HG03097 (cell line): ENCODE results near the gene PRR22.
A peak's percentile ranks its signal among the peaks of the same experiment; 100 is the strongest.

ENCODE experiments used
- ATAC-seq: cut with Tn5 transposase; IDR thresholded peaks from one replicate; pipeline ENCODE4 v1.9.1; 2021; ENCODE audit not compliant: unreplicated experiment, low FRiP score

The PRR22 gene

DNA sequence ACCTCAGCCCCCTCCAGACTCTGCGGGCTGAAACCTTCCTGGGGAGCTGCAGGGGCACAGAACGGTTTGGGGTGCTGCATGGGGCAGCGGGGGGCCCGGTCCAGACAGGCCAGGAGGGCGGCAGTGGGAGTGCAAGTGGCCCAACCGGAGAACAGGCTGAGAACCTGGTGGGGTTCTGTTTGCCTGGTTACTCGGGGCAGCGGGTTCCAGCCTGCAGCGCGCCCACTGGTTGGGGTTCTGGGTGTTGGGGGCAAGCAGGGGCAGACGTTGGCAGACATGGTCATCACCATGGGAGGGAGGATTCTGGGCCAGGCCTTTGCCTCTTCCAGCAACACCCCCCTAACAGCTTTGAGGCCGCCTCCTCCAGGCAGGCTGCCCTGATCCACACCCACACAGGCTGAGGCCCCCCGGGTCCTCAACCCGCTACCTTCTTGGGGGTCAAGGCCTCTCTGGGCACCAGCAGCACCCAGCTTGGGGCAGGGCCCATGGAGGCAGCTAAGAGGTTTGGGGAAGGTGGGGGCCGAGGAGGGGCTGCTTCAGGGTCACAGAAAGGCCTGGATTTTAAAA lies at the start of gene PRR22:
Gene PRR22, minus strand, starts transcription at position 166 of the 567 bp plus-strand sequence. Its CDS starts 86 bp downstream, at position 80.
- no peak for ATAC-seq

DNA sequence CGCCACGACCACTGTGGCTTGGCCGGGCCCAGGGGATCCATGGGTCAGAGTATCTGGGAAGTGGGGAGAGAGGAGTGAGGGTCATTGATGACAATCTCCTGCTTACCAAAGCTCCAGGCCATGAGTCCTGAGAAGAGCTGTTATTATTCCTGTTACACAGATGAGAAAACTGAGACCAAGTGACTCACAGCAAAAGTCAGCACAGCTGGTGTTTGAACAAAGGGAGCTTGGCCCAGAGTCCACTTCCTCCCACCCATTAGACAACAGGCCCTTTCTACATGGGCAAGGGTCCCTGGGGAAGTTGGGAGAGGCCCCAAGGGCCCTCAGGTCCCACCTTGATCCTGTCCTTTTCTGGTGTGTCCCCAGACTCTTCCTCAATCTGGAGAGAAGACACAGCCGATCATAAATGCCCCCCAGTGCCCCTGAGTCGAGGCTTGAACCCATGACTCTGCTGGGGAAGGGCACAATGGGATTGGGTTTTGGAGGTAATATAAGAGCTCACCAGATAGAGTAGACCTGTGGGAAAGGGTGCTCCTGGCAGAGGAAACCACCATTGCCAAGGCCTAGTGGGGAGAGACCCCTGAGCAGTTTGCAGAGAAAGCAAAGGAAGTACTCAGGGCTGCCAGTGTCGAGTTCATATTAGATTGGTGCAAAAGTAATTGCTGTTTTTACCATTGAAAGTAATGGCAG lies 48.1 kb upstream of the PRR22 start:
- ATAC-seq = no peak

DNA sequence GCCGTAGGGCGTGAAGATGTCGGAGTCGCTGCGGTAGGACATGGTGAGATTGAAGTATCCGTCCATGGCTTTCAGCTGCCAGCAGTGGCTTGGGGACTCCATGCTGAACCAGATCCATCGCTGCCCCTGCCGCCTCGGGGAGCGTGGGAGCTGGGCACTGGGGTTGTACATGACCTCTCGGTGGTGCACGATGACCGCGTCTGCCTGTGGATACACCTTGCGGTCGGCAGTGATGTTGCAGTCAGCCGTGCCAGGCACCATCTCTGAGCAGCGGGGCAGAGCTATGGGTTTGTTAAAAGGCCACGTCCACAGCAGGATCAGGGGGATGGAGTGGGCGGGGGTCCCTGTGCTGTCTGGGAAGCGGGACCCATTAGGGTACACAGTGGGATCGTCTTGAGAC lies 47.5 kb upstream of the PRR22 start:
- ATAC-seq = no peak

DNA sequence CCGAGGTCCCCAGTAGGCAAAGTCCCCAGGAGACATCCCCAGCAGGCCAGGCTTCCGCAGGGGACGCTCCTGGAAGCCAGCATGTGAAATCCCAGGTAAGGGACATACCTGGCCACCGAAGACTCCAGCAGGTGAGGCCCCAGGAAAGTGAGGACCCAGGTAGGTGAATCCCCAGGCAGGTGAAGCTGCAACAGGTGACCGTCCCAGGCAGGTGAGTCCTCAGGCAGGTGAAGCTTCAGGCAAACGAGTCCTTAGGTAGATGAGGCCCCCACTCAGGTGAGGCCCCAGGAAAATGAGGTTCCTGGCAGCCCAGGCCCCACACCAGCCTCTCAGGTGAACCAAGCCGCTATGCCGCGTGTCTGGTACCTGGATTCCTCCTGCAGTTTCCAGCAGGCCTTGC lies 46.6 kb upstream of the PRR22 start:
- ATAC-seq = no peak

DNA sequence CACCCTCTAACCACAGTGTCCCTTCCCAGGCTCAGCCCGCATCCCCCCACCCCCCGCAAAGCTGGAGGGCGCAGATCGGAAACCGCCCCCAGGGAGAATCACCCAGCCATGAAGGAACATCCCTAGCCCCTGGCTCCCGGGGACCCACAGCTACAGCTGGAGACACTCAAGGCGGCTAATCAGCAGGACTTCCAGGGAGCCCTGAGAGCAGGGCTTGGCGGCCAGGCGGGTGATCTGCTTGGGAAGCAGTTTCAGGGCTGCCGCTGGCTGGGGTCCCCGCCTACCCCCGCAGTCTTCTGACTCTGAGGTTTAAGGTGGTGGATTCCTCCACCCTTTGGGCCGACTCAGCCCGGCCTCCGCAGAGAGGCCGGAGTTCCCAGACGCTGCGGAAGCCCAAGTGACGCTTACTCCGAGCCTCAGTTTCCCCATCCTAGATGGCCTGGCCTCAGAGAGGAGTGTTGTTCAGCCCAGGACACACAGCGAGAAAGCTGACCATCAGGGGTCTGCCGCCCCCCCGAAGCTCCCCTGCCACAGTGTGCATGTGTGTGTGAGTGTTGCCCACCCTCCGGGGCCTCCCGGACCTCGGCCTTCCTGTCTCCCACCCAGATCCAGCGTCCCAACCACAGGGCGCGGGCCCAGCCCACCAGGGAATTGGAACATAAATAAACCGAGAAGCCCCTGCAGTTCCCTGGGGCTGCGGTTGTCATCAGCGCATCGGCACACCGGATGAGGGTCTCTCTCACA lies 45.2 kb upstream of the PRR22 start:
- ATAC-seq = no peak

DNA sequence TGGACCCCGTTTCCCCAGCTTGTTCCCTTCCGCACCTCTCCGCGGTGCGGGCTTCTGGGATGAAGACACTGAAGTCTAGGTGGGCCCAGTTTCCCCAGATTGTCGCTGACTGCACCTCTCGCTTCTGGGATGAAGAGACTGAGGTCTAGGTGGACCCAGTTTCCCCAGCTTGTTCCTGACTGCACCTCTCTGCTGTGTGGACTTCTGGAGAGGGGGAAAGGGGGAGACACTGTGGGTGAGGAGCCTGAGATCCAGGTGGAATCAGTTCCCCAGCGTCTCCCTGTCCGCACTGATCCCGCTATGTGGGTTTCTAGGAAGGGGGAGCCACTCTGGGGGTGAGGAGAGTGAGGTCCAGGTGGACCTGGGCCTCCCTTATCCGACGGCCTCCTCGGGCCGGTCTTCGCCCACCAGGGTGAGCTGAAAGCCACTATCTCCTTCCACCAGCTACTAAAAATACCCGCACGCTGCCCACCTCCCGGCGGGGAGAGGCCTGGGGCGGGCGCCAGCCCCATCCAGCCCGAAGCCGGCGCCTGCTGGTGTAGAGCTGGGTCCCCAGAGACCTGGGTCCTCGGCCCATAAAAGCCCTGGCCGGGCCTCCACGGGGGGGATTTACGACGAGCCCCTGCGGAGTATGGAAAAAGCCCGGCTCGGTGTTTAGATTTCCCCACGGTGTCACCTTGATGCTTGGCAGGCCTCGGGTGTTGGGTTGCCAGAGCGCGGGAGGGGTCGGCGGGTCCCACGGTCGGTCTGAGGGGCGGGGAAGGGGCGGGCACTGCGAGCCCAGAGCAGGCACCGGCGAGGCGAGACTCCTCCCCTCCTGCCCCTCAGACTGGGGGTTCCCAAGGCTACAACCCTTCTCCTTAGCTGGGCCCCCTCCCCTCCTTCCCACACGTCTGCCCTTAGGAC lies 44.4 kb upstream of the PRR22 start:
- ATAC-seq = no peak

DNA sequence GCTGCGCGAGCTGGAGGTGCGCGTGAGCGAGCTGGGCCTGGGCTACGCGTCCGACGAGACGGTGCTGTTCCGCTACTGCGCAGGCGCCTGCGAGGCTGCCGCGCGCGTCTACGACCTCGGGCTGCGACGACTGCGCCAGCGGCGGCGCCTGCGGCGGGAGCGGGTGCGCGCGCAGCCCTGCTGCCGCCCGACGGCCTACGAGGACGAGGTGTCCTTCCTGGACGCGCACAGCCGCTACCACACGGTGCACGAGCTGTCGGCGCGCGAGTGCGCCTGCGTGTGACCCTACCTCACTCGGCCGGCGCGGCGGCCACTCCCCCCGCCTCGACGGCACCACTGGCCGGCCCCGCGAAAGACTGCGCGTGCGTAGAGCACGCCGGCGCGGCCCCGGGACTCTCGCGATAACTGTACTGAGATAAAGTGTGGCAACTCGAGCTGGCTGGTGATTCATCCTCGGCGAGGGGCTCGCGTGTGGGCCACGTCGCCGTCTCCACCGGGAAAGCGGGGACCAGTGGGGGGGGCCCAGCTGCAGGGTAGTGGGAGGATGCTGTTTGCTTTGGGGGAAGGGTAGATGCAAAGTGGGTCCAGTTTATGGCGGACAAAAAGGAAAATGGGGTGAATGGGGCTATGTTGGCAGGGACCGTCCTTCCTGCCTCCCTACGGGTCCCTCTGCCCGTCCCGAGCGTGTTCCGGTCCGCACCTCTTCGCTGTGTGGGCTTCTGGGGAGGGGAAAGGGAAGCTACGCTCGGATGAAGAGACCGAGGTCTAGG lies 43.5 kb upstream of the PRR22 start:
- ATAC-seq = peak; percentile 62

DNA sequence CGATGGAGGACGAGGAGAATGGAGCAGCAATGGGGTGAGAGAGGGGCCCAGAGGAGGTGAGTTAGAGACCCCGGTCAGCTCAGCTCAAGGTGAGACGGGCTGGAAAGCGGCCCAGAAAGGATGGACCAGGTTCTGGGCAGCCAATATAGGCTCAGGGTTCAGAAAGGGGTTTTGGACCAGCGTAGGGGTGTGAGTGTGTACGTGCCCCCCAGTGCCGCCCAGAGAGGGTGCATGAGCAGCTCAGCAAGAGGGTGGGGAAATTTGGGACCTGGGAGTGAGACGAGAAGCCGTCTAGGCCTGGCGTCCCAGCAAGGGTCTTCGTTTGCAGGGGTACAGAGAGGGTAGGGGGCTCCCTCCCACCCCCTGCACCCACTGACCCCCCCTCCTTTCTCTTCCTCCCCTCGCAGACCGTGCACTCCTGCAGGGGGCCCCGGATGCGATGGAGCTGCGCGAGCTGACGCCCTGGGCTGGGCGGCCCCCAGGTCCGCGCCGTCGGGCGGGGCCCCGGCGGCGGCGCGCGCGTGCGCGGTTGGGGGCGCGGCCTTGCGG lies 42.9 kb upstream of the PRR22 start:
- no peak for ATAC-seq

DNA sequence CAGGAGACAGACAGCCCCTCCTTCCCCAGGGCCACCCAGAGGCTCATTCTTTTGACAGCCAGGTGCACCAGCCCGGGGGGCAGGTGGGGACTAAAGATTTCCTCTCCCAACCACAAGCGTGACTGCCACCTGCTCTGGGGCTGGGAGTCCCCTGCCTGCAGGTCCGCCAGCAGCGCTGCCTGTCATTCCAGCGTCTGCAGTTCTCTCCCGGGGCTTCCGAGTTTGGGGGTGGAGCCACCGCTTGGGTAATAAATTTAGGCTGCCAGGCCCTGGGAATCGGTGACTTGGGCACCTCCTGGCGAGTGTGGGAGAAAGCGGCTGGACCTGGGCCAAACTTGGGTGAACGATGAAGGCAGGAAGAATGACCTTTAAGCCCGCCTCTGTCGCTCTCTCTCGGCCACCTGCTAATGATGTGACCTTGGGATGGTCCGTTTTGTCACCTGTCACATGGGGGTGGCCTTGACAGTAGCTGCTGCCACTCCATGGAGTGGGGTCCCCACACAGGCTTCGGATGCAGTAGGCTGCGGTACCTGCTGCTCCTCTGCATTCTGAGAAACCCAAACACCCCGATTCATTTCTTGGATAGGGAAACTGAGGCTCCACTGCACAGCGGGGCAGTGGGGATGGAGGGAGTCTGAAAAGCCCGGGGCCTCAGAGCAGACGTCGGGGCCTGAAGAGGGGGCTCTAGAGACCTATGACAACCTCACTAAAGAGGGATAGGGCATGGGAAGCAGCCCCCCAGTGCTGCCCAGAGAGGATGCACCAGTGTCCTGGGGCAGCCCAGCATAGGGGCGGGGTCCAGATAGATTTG lies 42.2 kb upstream of the PRR22 start:
- ATAC-seq = no peak

DNA sequence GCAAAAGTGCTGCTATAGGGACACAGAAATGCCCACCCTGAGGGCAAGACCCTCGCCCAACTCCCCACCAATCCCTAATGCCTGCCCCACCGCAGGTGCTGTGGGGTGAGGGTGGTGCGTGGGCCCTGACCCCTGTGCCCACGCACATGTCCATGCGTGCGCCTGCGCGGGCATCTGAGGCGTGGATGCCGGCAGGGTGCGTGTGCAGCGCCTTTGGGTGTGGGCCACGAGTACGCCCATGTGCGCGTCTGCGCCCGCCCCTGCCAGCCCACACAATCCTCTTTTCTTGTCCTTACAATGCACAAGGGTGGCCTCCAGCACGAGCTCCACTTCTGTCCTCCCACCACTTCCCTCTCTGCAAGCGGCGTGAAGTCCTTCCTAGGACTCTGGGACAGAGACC lies 40.6 kb upstream of the PRR22 start:
- ATAC-seq = no peak

DNA sequence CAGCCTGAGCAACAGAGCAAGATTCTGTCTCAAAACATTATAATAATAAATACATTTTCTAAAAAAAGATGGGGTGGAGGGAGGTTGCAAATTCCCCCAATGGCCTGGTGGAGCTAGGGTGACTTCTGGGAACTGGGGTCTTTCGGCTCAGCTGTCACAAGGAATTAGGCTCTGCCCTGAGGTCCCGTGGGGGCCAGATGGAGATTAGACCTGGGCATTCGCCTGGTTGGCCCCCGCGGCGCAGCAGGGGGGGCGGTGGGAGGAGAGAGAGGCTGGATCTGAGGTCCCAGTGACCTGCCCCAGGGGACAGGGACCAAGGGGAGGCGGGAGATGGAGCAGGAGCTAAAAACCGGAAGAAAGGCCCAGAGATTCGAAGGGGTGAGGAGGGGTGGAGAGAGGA lies 40.2 kb upstream of the PRR22 start:
- ATAC-seq = no peak

DNA sequence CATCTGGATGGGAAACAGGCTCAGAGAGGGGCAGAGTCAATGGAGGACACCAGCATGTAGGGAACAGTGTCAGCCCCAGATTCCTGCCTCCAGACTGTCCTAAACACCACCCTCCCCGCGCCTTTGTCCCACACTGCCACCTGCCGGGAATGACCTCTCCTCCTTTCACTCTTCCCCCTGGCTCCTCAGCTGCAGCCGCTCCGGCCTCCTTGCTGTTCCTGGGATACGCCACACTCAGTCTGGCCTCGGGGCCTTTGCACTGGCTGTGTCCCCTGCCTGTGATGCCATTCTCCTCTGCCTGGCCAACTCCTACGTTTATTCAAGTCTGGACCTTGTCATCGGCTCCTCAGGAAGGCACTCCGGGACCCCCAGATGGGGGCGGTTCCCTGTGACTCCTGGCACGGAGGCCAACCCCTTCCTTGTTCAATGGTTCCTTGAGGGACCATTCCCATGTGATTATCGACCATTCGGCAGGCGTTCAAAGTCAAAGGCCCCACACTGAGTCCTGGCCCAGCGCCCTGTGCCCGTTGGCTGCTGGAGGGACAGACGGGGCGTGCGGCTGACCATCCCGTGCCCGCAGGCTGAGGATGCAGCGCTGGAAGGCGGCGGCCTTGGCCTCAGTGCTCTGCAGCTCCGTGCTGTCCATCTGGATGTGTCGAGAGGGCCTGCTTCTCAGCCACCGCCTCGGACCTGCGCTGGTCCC lies 39.2 kb upstream of the PRR22 start:
- ATAC-seq = no peak

DNA sequence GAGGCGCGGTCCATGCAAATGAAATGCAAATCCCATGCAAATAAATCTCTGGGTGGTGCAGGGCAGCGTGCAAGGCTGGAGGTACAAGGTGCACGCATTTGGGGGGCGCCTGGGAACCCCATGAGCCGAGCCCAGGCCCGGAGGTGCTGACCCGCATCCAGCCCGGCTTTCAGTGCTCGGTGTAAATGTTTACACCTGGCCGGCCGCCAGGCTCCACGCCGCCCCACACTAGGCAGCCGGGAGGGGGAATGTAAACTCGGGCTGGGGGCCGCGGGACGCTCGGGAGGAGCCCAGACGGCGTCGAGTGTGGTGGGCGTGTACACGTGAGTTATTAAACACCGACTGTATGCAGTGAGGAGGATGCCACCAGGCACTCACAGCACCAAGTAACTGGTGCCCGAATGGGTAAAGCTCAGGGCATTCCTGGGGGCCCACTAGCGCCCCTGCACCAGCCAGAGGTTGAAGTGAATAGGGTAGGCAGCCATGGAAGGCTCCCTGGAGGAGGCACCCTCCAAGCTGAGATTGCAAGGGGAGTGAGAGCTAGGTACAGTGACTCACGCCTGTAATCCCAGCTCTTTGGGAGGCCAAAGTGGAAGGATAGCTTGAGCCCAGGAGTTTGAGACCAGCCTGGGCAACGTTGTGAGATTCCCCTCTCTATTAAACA lies 37.8 kb upstream of the PRR22 start:
- no peak for ATAC-seq

DNA sequence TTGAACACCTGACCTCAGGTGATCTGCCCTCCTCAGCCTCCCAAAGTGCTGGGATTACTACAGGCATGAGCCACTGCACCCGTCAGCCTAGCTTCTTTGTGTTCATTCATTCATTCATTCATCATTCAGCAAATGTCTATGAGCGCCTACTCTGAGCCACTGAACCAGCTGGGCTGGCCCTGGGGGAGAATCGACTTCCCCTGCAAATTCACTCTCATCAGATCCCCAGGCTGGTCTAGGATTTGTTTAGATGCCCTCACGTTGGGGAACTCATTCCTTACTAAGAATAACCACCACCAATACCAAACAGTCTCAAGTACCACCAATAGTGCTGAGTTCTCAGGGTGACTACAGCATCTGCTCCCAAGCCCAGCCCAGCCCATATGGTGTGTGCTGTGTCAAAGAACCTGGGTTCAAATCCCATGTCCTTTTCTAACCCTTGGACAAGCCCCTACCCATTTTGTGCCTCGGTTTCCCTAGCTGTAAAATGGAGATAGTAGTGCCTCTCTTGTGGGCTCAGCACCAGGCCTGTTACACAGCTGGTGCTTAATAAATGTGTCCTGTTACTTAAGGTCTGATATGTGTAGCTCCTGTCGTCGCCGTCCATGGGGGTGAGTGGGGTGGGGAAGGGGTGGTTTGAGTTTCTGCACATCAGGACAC lies 37.1 kb upstream of the PRR22 start:
- no peak for ATAC-seq

DNA sequence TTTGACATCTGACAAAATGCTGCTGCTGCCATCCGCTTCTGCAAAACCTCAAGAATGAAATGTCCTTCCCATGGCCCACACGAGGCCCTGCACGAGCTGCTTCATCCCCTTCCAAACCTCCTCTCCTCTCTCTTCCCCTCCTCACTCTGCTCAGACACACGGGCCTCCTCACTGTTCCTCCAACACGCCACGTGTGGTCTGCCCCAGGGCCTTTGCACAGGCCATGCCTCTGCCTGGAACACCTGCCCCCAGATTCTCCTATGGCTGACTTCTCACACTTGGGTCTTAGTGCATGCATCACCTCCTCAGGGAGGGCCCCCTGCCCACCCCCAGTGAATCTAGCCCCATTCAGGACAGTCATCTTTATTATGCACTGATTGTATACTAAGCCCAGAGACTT lies 36.2 kb upstream of the PRR22 start:
- no peak for ATAC-seq

DNA sequence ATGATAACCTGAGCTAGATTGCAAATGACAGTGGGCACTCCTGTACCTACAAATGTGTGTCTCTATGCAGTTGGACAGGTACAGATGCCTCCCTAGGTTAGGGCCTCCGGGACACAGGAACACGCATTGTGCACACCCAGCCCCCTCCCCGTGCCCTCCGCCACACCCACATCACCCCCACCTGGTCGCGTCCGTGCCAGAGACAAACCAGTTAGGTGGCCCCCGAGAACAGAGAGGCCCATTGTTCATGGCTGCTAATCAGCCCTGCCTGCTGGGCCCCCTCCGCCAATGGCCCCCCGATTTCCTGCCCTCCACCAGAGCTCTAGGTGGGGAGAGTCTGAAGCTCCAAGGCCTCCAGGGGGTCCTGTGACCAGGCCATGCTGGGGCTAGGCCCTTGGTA lies 34.0 kb upstream of the PRR22 start:
- no peak for ATAC-seq

DNA sequence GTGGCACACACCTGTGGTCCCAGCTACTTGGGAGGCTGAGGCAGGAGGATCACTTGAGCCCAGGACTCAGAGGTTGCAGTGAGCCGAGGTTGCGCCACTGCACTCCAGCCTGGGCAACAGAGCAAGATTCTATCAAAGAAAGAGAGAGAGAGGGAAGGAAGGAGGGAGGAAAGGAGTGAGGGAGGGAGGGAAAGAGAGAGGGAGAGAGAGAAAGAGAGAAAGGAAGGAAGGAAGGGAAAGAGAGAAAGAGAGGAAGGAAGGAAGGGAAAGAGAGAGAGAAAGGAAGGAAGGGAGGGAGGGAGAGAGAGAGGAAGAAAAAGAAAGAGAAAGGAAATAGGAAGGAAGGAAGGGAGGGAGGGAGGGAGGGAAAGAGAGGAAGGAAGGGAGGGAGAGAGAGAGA lies 32.7 kb upstream of the PRR22 start:
- ATAC-seq = no peak

DNA sequence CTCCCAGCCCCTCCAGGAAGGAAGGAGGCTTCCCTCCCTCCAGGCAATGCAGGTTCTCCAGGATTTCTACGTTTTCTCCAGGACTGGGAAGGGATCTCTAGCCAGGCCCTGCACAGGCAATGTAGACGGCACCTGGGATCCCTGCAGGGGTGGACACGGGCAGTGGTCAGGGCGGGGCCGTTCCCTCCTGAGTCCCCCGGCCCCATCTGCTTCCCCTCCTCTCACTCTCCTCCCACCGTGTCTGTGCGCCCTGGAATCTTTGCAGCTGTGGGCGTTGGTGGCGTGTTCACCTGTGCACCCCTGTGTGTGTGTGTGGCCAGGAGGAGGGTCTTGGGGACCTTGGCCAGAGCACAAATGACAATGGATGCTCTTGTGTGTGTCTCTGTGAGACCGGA lies 30.3 kb upstream of the PRR22 start:
- no peak for ATAC-seq
